GM12878 (cell line): Measurements from ENCODE around the gene UBE3C. TPM values are rescaled to one million over a fixed set of nuclear protein-coding genes. Genes with fewer than 3 reads are reported as not detected.

Experiments used
- CHD4 ChIP-seq: fragments of 200-600 bp; sonication (generic); IDR thresholded peaks from 2 replicates; pipeline ENCODE4 v1.6.1; 2016; ENCODE audit warnings: mild to moderate bottlenecking
- CTCF ChIP-seq, 3 experiments: IDR thresholded peaks in 2 of 3; conservative IDR thresholded peaks in 1 of 3; 2 replicates each; pipeline ENCODE4 v1.5.1; 2011; ENCODE audit warnings: low read depth in 3 of 3, low read length in 3 of 3, mild to moderate bottlenecking in 3 of 3, control low read depth in 2 of 3, moderate library complexity in 2 of 3, inconsistent platforms in 1 of 3, mixed read lengths in 1 of 3; ENCODE audit not compliant: control insufficient read depth in 2 of 3, insufficient read depth in 1 of 3; ENCODE audit errors: extremely low read depth in 1 of 3
- CUX1 ChIP-seq: IDR thresholded peaks from 2 replicates; pipeline ENCODE4 v1.6.1; 2012; ENCODE audit warnings: improper control_type of control experiment, low read depth, low read length; ENCODE audit not compliant: insufficient replicate concordance
- FOS ChIP-seq: IDR thresholded peaks from 3 replicates; pipeline ENCODE4 v1.6.1; 2011; ENCODE audit warnings: borderline replicate concordance; ENCODE audit not compliant: insufficient read length; ENCODE audit errors: extremely low read depth
- MLLT1 ChIP-seq: fragments of 450-650 bp; IDR thresholded peaks from 2 replicates; pipeline ENCODE4 v1.6.1; 2016; ENCODE audit warnings: mild to moderate bottlenecking
- MXI1 ChIP-seq: fragments of 150-350 bp; IDR thresholded peaks from 2 replicates; pipeline ENCODE4 v1.6.1; 2011; ENCODE audit warnings: low read depth, mild to moderate bottlenecking, inconsistent platforms, low read length, improper control_type of control experiment
- NR2C1 ChIP-seq: fragments of 450-650 bp; IDR thresholded peaks from 2 replicates; pipeline ENCODE4 v1.6.1; 2017; ENCODE audit warnings: antibody characterized with exemption, mild to moderate bottlenecking, moderate library complexity
- RAD51 ChIP-seq: fragments of 450-650 bp; IDR thresholded peaks from 2 replicates; pipeline ENCODE4 v1.6.1; 2016; ENCODE audit warnings: moderate library complexity, mild to moderate bottlenecking, inconsistent platforms
- SKIL ChIP-seq: fragments of 450-650 bp; IDR thresholded peaks from 2 replicates; pipeline ENCODE4 v1.6.1; 2017; ENCODE audit warnings: mild to moderate bottlenecking, low read depth, inconsistent platforms; ENCODE audit not compliant: poor library complexity, severe bottlenecking
- SRF ChIP-seq, 2 experiments: IDR thresholded peaks; 2 replicates each; pipeline ENCODE4 v1.6.1; 2011; ENCODE audit warnings: low read depth in 2 of 2, low read length in 2 of 2, mild to moderate bottlenecking in 1 of 2, moderate library complexity in 1 of 2
- TBL1XR1 ChIP-seq: IDR thresholded peaks from 2 replicates; pipeline ENCODE4 v1.6.1; 2012; ENCODE audit warnings: low read depth, low read length, improper control_type of control experiment
- USF2 ChIP-seq: IDR thresholded peaks from 2 replicates; pipeline ENCODE4 v1.6.1; 2011; ENCODE audit warnings: low read depth, low read length, improper control_type of control experiment, borderline replicate concordance
- ZBTB4 ChIP-seq: fragments of 450-650 bp; formaldehyde crosslinking; IDR thresholded peaks from 2 replicates; pipeline ENCODE4 v1.4.0; 2022; ENCODE audit warnings: mild to moderate bottlenecking, moderate library complexity
- polyA plus RNA-seq, 11 experiments: library from polyadenylated mRNA; depleted of rRNA in 4 of 11; unstranded in 6 of 11; stranded (reverse) in 5 of 11; fragments of >200 nt; fragmentation: Nextera tagmentation in 4 of 11; fragmentation: Illumina TruSeq in 1 of 11; extraction: Ambion mirVana in 4 of 11; extraction: Trizol in 1 of 11; gene quantifications; 1 replicate in 1 of 11; 2 replicates in 10 of 11; pipeline versions ENCODE4 v1.2.1 to v1.2.3, GENCODE V29; 2011 to 2016; ENCODE audit warnings: inconsistent platforms in 2 of 11, missing spikeins in 2 of 11, low read depth in 1 of 11
- total RNA-seq, 4 experiments: library from RNA; depleted of rRNA in 3 of 4; stranded (reverse); fragments of >200 nt in 3 of 4; fragmentation: Illumina TruSeq in 1 of 4; extraction: Trizol in 1 of 4; gene quantifications; 2 replicates each; pipeline versions ENCODE4 v1.2.1 to v1.2.3, GENCODE V29; 2013 to 2021

Gene UBE3C
- total and polyA plus RNA-seq, 10 of the 15 experiments (the other 5 are each of a cell fraction or from before 2014, with no cell fraction given) = 7.9 to 65.9 (median 45.2) TPM

GRCh38 chr7:157250605-157251228 is 112.0 kb downstream of the UBE3C start (continued):
- TF ChIP-seq ZBTB4 (no peak), MXI1 (no peak), RAD51 (no peak), SRF (IDR thresholded peaks at IDR 0.05; ENCODE audit: low read depth in 2 of 2, low read length in 2 of 2) (no peak), FOS (no peak), NR2C1 (no peak), USF2 (no peak), CHD4 (no peak), MLLT1 (0 out of 2 replicates have a peak, but pooled peaks have one; percentile 40), TBL1XR1 (no peak), CTCF (IDR thresholded peaks at IDR 0.05 in 2 of 3, conservative IDR thresholded peaks at IDR 0.05 in 1 of 3; ENCODE audit: control insufficient read depth in 2 of 3, extremely low read depth in 1 of 3, insufficient read depth in 1 of 3, low read depth in 3 of 3, low read length in 3 of 3) (peak; percentile 69 to 84 (median 80)), CUX1 (no peak), SKIL (no peak)
